ENCODE data around the gene TFG. TPM values are rescaled to one million over a fixed set of nuclear protein-coding genes. Genes with fewer than 3 reads are reported as not detected.

TFG gene
- total RNA-seq, 1 experiment from 2014 or later: 65.3 TPM

DNA sequence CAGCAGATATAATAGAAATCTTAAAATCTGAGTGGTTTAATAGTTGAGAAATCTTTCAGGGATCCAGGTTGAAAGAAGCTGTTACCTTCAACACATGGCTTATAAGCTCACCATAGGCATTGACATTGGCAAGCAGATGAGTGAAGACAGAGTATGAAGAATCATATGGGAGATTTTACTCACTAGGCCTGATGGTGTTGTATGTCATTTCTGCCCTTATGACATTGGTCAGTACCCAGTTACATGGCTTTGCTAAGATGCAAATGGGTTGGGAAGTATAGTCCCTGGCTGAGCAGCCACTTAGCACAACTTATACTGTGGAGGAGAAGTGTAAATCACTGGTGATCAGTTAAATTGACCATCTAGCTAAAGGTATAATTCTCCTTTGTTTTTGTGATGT is 5.9 kb downstream of the TFG start:
- Histone ChIP-seq H3K4me1 (ENCODE audit: low read length) (peaks cover 17% of the 10 kb centered on the region), H2AFZ (ENCODE audit: low read length) (no peak overlapping the region), H3K27me3 (ENCODE audit: low read length) (no peaks in the 10 kb centered on the region), H3K36me3 (ENCODE audit: insufficient read depth, low read length) (peaks cover 79% of the 10 kb centered on the region), H3K79me2 (ENCODE audit: low read length) (peaks cover 99% of the 10 kb centered on the region), H4K20me1 (ENCODE audit: insufficient read depth, low read depth, low read length) (peaks cover 26% of the 10 kb centered on the region), H3K9ac (ENCODE audit: low read length) (no peak overlapping the region), H3K4me2 (ENCODE audit: low read depth, low read length, poor library complexity, severe bottlenecking) (no peak overlapping the region), H3K27ac (ENCODE audit: low read length) (no peak overlapping the region), H3K9me2 (replicated peaks; ENCODE audit: insufficient read depth, low read length) (no peaks in the 10 kb centered on the region), H3K9me3 (ENCODE audit: low read length) (no peaks in the 10 kb centered on the region), H3K4me3 (ENCODE audit: low read length) (no peak overlapping the region)
- DNase-seq: no peak

DNA sequence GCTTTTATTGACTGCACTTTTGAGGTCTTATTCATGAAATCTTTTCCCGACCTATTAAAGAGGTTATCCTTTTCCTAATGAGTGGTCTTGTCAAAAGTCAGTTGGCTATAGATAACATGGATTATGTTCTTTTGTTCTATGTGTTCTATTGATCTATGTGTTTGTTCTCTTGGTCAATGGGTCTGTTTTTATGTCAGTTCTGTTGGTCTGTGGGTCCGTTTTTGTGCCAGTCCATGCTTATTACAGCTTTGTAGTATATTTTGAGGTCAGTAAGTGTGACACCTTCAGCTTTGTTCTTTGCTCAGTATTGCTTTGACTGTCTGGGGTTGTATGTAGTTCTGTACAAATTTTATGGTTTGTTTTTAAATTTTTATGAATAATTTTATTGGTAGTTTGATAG is 7.8 kb downstream of the TFG start:
- Histone ChIP-seq H3K4me1 (ENCODE audit: low read length) (no peaks in the 10 kb centered on the region; the same call in 1 of the 2 replicates), H3K27me3 (ENCODE audit: low read length) (no peaks in the 10 kb centered on the region), H3K79me2 (ENCODE audit: low read length) (peaks cover 99% of the 10 kb centered on the region), H2AFZ (ENCODE audit: low read length) (no peak overlapping the region), H3K9me3 (ENCODE audit: low read length) (no peaks in the 10 kb centered on the region), H3K9me2 (replicated peaks; ENCODE audit: insufficient read depth, low read length) (no peaks in the 10 kb centered on the region), H3K9ac (ENCODE audit: low read length) (no peak overlapping the region), H3K36me3 (ENCODE audit: insufficient read depth, low read length) (peaks cover 90% of the 10 kb centered on the region), H3K4me2 (ENCODE audit: low read depth, low read length, poor library complexity, severe bottlenecking) (no peak overlapping the region), H3K4me3 (ENCODE audit: low read length) (no peak overlapping the region), H4K20me1 (ENCODE audit: insufficient read depth, low read depth, low read length) (peaks cover 11% of the 10 kb centered on the region), H3K27ac (ENCODE audit: low read length) (no peak overlapping the region)
- DNase-seq: no peak

DNA sequence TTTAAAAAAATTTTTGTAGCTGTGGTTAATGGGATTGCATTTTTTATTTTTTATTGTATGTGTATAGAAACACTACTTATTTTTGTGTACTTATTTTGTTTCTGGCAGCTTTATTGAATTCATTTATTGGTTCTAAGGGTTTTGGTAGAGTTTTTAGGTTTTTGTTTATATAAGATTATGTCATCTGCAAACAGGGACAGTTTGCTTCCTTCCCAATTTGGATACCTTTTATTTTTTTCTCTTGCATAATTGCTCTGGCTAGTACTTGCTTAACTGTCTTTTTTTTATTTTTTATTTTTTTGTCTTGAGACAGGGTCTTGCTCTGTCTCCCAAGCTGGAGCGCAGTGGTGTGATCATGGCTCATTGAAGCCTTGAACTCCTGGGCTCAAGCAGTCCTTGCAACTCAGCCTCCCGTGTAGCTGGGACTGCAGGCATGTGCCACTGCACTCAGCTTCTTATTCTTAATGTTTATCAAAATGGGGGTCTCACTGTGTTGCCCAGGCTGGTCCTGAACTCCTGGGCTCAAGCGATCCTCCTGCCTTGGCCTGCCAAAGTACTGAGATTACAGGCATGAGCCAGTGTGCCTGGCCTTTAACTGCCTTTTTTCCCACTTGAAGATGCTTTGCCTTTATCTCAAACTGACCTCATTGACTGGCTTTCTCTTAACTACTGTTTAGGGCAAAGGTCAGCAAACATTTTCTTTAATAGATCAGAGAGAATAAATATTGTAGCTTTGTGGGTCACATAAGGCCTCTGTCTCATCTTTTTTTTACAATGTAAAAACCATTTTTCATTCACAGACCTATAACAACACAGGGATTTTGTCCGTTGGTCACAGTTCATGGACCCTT is 8.6 kb downstream of the TFG start:
- Histone ChIP-seq H3K36me3 (ENCODE audit: insufficient read depth, low read length) (peaks cover 90% of the 10 kb centered on the region), H4K20me1 (ENCODE audit: insufficient read depth, low read depth, low read length) (peaks cover 11% of the 10 kb centered on the region), H2AFZ (ENCODE audit: low read length) (no peak overlapping the region), H3K4me2 (ENCODE audit: low read depth, low read length, poor library complexity, severe bottlenecking) (no peak overlapping the region), H3K9me2 (replicated peaks; ENCODE audit: insufficient read depth, low read length) (no peaks in the 10 kb centered on the region), H3K27ac (ENCODE audit: low read length) (no peak overlapping the region), H3K4me3 (ENCODE audit: low read length) (no peak overlapping the region), H3K79me2 (ENCODE audit: low read length) (peaks cover 99% of the 10 kb centered on the region), H3K27me3 (ENCODE audit: low read length) (no peaks in the 10 kb centered on the region), H3K4me1 (ENCODE audit: low read length) (no peaks in the 10 kb centered on the region), H3K9ac (ENCODE audit: low read length) (no peak overlapping the region), H3K9me3 (ENCODE audit: low read length) (no peaks in the 10 kb centered on the region)
- DNase-seq: no peak

DNA sequence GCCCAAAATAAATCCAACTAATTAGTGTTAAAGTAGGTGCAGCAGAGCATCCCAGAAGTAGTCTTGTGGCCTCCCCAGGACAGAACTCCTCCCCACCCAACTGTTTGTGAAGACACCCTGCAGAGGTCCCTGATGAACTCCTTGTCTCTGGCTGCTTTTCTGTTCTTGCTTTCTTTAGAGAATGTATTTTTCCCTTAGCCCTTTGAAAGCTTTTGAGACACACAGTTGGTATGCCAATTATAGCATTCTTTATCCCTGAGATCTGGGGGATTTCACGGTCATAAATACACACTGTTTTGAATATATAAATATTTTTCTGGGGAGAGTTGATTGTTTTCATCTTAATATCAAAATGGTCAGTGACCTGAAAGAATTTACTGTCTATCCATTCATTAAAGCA is 9.8 kb downstream of the TFG start:
- Histone ChIP-seq H3K4me1 (ENCODE audit: low read length) (no peaks in the 10 kb centered on the region), H3K9me2 (replicated peaks; ENCODE audit: insufficient read depth, low read length) (no peaks in the 10 kb centered on the region), H2AFZ (ENCODE audit: low read length) (no peak overlapping the region), H3K9me3 (ENCODE audit: low read length) (no peaks in the 10 kb centered on the region), H3K9ac (ENCODE audit: low read length) (no peak overlapping the region), H4K20me1 (ENCODE audit: insufficient read depth, low read depth, low read length) (peaks cover 11% of the 10 kb centered on the region), H3K4me2 (ENCODE audit: low read depth, low read length, poor library complexity, severe bottlenecking) (no peak overlapping the region), H3K27me3 (ENCODE audit: low read length) (no peaks in the 10 kb centered on the region), H3K4me3 (ENCODE audit: low read length) (no peak overlapping the region), H3K27ac (ENCODE audit: low read length) (no peak overlapping the region), H3K36me3 (ENCODE audit: insufficient read depth, low read length) (peaks cover 86% of the 10 kb centered on the region), H3K79me2 (ENCODE audit: low read length) (peaks cover 99% of the 10 kb centered on the region)
- no peak for DNase-seq

DNA sequence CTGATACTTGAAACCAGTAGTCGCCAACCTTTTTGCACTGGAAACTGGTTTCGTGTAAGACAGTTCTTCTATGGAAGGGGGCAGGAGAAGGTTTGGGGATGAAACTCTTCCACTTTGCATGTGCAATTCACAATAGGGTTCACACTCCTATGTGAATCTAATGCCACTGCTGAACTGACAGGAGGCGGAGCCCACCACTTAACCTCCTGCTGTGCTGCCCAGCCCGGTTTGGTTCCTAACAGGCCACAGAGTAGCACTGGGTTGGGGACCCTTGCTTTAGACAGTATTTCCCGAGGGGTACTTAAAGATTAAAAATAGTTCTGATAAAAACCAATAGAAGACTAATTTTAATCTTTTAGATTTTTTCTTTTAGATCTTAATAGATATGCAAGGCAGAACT is 11.1 kb downstream of the TFG start:
- H3K4me1 ChIP-seq (ENCODE audit: low read length): no peaks in the 10 kb centered on the region
- no peak overlapping the region for H3K9ac ChIP-seq (ENCODE audit: low read length)
- H3K4me3 ChIP-seq (ENCODE audit: low read length): no peak overlapping the region
- H3K36me3 ChIP-seq (ENCODE audit: insufficient read depth, low read length): peaks cover 75% of the 10 kb centered on the region
- DNase-seq: no peak
- no peaks in the 10 kb centered on the region for H3K27me3 ChIP-seq (ENCODE audit: low read length)
- no peak overlapping the region for H3K4me2 ChIP-seq (ENCODE audit: low read depth, low read length, poor library complexity, severe bottlenecking)
- no peaks in the 10 kb centered on the region for H3K9me3 ChIP-seq (ENCODE audit: low read length)
- H2AFZ ChIP-seq (ENCODE audit: low read length): no peak overlapping the region
- H3K9me2 ChIP-seq (replicated peaks; ENCODE audit: insufficient read depth, low read length): no peaks in the 10 kb centered on the region
- no peak overlapping the region for H3K27ac ChIP-seq (ENCODE audit: low read length)
- H3K79me2 ChIP-seq (ENCODE audit: low read length): peaks cover 94% of the 10 kb centered on the region
- peaks cover 11% of the 10 kb centered on the region for H4K20me1 ChIP-seq (ENCODE audit: insufficient read depth, low read depth, low read length)

DNA sequence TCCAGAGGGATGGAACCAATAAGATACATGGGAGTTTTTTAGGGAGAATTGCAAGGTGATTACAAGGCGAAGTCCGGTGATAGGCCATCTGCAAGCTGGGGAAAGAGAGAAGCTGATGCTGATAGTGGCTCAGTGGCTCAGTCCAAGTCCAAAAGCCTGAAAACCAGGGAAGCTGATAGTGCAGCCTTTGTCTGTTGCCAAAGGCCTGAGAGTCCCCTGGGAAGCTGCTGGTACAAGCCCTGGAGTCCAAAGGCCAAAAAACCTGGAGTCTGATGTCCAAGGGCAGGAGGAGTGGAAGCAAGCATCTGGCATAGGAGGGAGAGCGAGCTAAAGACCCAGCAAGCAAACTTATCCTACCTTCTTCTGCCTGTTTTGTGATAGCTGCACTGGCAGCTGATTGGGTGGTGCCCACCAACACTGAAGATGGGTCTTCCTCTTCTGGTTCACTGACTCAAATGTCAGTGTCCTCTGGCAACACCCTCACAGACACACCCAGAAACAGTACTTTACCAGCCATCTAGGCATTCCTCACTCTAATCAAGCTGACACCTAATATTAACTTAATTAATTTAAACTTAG is 16.7 kb downstream of the TFG start:
- no peak overlapping the region for H3K9ac ChIP-seq (ENCODE audit: low read length)
- H3K27me3 ChIP-seq (ENCODE audit: low read length): no peaks in the 10 kb centered on the region
- H3K79me2 ChIP-seq (ENCODE audit: low read length): peaks cover 89% of the 10 kb centered on the region
- no peaks in the 10 kb centered on the region for H4K20me1 ChIP-seq (ENCODE audit: insufficient read depth, low read depth, low read length)
- no peak overlapping the region for H3K27ac ChIP-seq (ENCODE audit: low read length)
- no peaks in the 10 kb centered on the region for H3K4me1 ChIP-seq (ENCODE audit: low read length)
- no peaks in the 10 kb centered on the region for H3K9me2 ChIP-seq (replicated peaks; ENCODE audit: insufficient read depth, low read length)
- H3K36me3 ChIP-seq (ENCODE audit: insufficient read depth, low read length): peaks cover 63% of the 10 kb centered on the region
- H3K4me2 ChIP-seq (ENCODE audit: low read depth, low read length, poor library complexity, severe bottlenecking): no peak overlapping the region
- DNase-seq: no peak
- no peak overlapping the region for H3K4me3 ChIP-seq (ENCODE audit: low read length)
- H3K9me3 ChIP-seq (ENCODE audit: low read length): no peaks in the 10 kb centered on the region
- H2AFZ ChIP-seq (ENCODE audit: low read length): no peak overlapping the region

DNA sequence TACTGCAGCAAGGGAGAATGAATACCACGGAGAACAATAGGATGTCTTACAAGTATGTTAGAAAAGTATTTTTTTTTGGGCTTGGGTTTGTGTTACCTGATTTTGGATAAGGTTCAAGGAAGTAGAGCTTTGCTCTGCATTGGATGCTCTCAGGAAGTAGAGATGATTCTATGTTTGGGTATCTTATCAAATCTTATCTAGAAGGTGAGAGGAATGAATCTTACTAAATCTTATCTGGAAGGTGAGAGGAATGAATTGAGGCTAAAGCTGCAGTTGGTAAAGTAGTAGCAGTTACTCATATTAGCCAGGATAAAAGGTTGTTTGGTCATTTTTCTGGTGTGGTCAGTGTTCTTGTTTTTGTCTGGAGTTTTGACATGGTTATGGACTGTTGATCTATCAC is 17.4 kb downstream of the TFG start:
- H3K4me3 ChIP-seq (ENCODE audit: low read length): no peak overlapping the region
- DNase-seq: no peak
- no peak overlapping the region for H3K4me2 ChIP-seq (ENCODE audit: low read depth, low read length, poor library complexity, severe bottlenecking)
- no peak overlapping the region for H3K9ac ChIP-seq (ENCODE audit: low read length)
- peaks cover 89% of the 10 kb centered on the region for H3K79me2 ChIP-seq (ENCODE audit: low read length)
- peaks cover 59% of the 10 kb centered on the region for H3K36me3 ChIP-seq (ENCODE audit: insufficient read depth, low read length)
- no peaks in the 10 kb centered on the region for H3K27me3 ChIP-seq (ENCODE audit: low read length)
- H4K20me1 ChIP-seq (ENCODE audit: insufficient read depth, low read depth, low read length): no peaks in the 10 kb centered on the region
- no peaks in the 10 kb centered on the region for H3K9me3 ChIP-seq (ENCODE audit: low read length)
- no peaks in the 10 kb centered on the region for H3K4me1 ChIP-seq (ENCODE audit: low read length)
- no peak overlapping the region for H2AFZ ChIP-seq (ENCODE audit: low read length)
- H3K9me2 ChIP-seq (replicated peaks; ENCODE audit: insufficient read depth, low read length): no peaks in the 10 kb centered on the region
- no peak overlapping the region for H3K27ac ChIP-seq (ENCODE audit: low read length)

DNA sequence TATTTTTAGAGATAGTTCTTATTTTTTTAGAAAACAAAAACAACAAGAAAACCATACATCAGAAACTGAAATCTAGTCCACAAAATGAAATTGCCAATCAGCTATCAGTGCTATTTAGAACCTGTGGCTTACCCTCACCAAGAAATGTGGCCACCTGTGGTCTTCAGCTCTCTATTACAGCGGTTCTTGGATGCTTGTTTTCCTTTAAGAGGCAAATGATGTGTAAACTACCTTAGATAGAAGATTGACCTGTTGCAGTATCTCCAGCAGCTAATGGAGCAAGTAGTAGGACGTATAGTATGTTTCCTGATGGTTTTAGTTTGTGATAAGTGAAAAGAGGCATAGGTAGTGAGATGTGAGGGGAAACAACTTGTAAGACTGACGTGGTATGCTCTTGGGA is 21.2 kb downstream of the TFG start:
- no peak overlapping the region for H2AFZ ChIP-seq (ENCODE audit: low read length)
- H3K27ac ChIP-seq (ENCODE audit: low read length): no peak overlapping the region
- H3K27me3 ChIP-seq (ENCODE audit: low read length): no peaks in the 10 kb centered on the region
- H4K20me1 ChIP-seq (ENCODE audit: insufficient read depth, low read depth, low read length): no peaks in the 10 kb centered on the region
- H3K4me2 ChIP-seq (ENCODE audit: low read depth, low read length, poor library complexity, severe bottlenecking): no peak overlapping the region
- H3K79me2 ChIP-seq (ENCODE audit: low read length): peaks cover 93% of the 10 kb centered on the region
- peaks cover 70% of the 10 kb centered on the region for H3K36me3 ChIP-seq (ENCODE audit: insufficient read depth, low read length)
- no peaks in the 10 kb centered on the region for H3K9me3 ChIP-seq (ENCODE audit: low read length)
- no peaks in the 10 kb centered on the region for H3K4me1 ChIP-seq (ENCODE audit: low read length)
- no peak overlapping the region for H3K4me3 ChIP-seq (ENCODE audit: low read length)
- H3K9ac ChIP-seq (ENCODE audit: low read length): no peak overlapping the region
- no peak for DNase-seq
- H3K9me2 ChIP-seq (replicated peaks; ENCODE audit: insufficient read depth, low read length): no peaks in the 10 kb centered on the region

Measured in Karpas-422 (cell line).